ENCODE results near the gene MBOAT1.

MBOAT1 gene

DNA sequence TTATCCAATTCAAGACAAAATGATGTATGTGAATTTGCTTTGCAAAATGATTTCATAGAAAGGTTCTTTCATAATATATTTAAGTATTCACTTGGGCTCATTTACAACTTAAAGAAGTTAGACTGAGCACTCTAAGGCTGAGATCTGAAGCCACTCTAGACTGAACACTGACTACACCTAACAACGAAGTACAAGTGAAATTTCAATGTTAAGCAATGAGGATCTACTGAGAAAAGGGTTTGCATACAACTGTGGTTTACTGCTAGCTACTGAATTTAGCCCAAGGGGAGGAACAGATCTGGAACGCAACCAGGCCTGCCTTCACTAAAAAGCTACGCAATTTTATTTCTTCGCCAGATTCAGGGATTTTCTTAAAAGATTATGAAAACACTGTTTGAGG lies 106.4 kb downstream of the MBOAT1 start:
- TF ChIP-seq EGR1 (IDR thresholded peaks at IDR 0.05): no peak
- TF ChIP-seq RAD21 (IDR thresholded peaks at IDR 0.05; ENCODE audit: low read depth): no peak
- no peak for TF ChIP-seq TEAD4 (IDR thresholded peaks at IDR 0.05)
- TF ChIP-seq EP300 (IDR thresholded peaks at IDR 0.05; ENCODE audit: borderline replicate concordance): no peak
- TF ChIP-seq CREB1 (IDR thresholded peaks at IDR 0.05; ENCODE audit: low read depth): no peak
- no peak for TF ChIP-seq TCF12 (IDR thresholded peaks at IDR 0.05; ENCODE audit: low read depth)
- TF ChIP-seq FOXM1 (IDR thresholded peaks at IDR 0.05; ENCODE audit: borderline replicate concordance, low read depth): no peak
- TF ChIP-seq, protein P1, sequence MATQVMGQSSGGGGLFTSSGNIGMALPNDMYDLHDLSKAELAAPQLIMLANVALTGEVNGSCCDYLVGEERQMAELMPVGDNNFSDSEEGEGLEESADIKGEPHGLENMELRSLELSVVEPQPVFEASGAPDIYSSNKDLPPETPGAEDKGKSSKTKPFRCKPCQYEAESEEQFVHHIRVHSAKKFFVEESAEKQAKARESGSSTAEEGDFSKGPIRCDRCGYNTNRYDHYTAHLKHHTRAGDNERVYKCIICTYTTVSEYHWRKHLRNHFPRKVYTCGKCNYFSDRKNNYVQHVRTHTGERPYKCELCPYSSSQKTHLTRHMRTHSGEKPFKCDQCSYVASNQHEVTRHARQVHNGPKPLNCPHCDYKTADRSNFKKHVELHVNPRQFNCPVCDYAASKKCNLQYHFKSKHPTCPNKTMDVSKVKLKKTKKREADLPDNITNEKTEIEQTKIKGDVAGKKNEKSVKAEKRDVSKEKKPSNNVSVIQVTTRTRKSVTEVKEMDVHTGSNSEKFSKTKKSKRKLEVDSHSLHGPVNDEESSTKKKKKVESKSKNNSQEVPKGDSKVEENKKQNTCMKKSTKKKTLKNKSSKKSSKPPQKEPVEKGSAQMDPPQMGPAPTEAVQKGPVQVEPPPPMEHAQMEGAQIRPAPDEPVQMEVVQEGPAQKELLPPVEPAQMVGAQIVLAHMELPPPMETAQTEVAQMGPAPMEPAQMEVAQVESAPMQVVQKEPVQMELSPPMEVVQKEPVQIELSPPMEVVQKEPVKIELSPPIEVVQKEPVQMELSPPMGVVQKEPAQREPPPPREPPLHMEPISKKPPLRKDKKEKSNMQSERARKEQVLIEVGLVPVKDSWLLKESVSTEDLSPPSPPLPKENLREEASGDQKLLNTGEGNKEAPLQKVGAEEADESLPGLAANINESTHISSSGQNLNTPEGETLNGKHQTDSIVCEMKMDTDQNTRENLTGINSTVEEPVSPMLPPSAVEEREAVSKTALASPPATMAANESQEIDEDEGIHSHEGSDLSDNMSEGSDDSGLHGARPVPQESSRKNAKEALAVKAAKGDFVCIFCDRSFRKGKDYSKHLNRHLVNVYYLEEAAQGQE (IDR thresholded peaks at IDR 0.05; ENCODE audit: low read depth): no peak
- TF ChIP-seq, protein P2, sequence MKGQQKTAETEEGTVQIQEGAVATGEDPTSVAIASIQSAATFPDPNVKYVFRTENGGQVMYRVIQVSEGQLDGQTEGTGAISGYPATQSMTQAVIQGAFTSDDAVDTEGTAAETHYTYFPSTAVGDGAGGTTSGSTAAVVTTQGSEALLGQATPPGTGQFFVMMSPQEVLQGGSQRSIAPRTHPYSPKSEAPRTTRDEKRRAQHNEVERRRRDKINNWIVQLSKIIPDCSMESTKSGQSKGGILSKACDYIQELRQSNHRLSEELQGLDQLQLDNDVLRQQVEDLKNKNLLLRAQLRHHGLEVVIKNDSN (IDR thresholded peaks at IDR 0.05): no peak
- TF ChIP-seq TAF1 (IDR thresholded peaks at IDR 0.05; ENCODE audit: low read depth): no peak
- no peak for TF ChIP-seq YY1 (IDR thresholded peaks at IDR 0.05; ENCODE audit: low read depth)
- TF ChIP-seq ZBTB7A (IDR thresholded peaks at IDR 0.05; ENCODE audit: low read depth): no peak
- TF ChIP-seq NFIC (IDR thresholded peaks at IDR 0.05): no peak
- TF ChIP-seq, protein P3, sequence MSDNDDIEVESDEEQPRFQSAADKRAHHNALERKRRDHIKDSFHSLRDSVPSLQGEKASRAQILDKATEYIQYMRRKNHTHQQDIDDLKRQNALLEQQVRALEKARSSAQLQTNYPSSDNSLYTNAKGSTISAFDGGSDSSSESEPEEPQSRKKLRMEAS (IDR thresholded peaks at IDR 0.05): no peak

DNA sequence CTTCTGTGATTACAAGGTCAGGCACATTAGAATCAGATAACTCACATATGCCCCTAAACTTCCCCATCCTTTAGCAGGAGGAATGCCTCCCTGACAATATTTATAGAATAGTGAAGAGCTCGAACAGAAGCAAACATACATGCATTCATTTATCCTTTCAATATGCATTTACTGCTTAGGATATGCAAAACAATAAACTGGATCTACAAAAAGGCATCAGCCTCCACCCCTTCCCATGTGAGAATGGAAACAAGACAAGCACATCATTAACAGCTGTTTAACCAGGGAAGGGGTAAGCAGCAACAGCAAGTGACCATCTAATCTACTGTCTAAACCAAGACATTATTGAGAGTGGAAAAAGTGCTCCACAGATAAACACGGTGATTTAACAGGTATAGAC lies 107.6 kb downstream of the MBOAT1 start:
- TF ChIP-seq TEAD4 (IDR thresholded peaks at IDR 0.05): no peak
- TF ChIP-seq CEBPB (IDR thresholded peaks at IDR 0.05): no peak
- TF ChIP-seq RAD21 (IDR thresholded peaks at IDR 0.05; ENCODE audit: low read depth): no peak
- TF ChIP-seq, protein P2 (IDR thresholded peaks at IDR 0.05): no peak
- TF ChIP-seq EP300 (IDR thresholded peaks at IDR 0.05; ENCODE audit: borderline replicate concordance): no peak
- TF ChIP-seq NFIC (IDR thresholded peaks at IDR 0.05): no peak
- no peak for TF ChIP-seq ZBTB7A (IDR thresholded peaks at IDR 0.05; ENCODE audit: low read depth)
- TF ChIP-seq TAF1 (IDR thresholded peaks at IDR 0.05; ENCODE audit: low read depth): no peak
- TF ChIP-seq FOXM1 (IDR thresholded peaks at IDR 0.05; ENCODE audit: borderline replicate concordance, low read depth): no peak
- TF ChIP-seq, protein P1 (IDR thresholded peaks at IDR 0.05; ENCODE audit: low read depth): no peak
- no peak for TF ChIP-seq CREB1 (IDR thresholded peaks at IDR 0.05; ENCODE audit: low read depth)
- TF ChIP-seq, protein P3 (IDR thresholded peaks at IDR 0.05): no peak
- no peak for TF ChIP-seq EGR1 (IDR thresholded peaks at IDR 0.05)
- TF ChIP-seq TCF12 (IDR thresholded peaks at IDR 0.05; ENCODE audit: low read depth): no peak
- no peak for TF ChIP-seq YY1 (IDR thresholded peaks at IDR 0.05; ENCODE audit: low read depth)

DNA sequence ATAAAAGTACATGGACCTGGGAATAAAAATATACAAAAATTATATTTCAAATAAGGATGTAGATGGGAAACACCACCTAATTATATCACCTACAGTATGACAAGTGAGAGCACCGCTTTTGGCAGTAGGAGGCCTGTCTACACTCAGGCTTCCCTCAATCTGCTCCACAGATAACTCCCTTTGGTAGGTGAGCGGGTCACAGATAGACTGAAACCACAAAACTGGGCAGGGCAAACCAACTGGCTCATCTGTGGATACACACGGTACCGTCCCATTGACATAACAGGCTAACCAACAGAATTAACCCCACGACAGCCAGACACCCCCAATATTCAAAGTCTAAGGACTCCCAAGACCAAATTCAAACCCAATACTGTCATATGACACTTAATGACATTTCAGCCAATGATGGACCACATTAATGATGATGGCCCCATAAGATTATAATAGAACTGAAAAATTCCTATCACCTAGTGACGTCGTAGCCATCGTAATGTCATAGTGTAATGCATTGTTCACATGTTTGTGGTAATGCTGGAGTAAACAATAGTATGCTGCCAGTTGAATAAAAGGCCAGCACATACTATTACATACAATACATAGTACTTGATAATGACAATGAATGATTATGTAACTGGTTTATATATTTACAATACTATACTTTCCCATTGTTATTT lies 109.7 kb downstream of the MBOAT1 start:
- TF ChIP-seq TAF1 (IDR thresholded peaks at IDR 0.05; ENCODE audit: low read depth): no peak
- TF ChIP-seq, protein P2 (IDR thresholded peaks at IDR 0.05): no peak
- no peak for TF ChIP-seq CEBPB (IDR thresholded peaks at IDR 0.05)
- TF ChIP-seq TEAD4 (IDR thresholded peaks at IDR 0.05): no peak
- no peak for TF ChIP-seq TCF12 (IDR thresholded peaks at IDR 0.05; ENCODE audit: low read depth)
- TF ChIP-seq CREB1 (IDR thresholded peaks at IDR 0.05; ENCODE audit: low read depth): no peak
- TF ChIP-seq EGR1 (IDR thresholded peaks at IDR 0.05): no peak
- no peak for TF ChIP-seq RAD21 (IDR thresholded peaks at IDR 0.05; ENCODE audit: low read depth)
- TF ChIP-seq, protein P1 (IDR thresholded peaks at IDR 0.05; ENCODE audit: low read depth): no peak

DNA sequence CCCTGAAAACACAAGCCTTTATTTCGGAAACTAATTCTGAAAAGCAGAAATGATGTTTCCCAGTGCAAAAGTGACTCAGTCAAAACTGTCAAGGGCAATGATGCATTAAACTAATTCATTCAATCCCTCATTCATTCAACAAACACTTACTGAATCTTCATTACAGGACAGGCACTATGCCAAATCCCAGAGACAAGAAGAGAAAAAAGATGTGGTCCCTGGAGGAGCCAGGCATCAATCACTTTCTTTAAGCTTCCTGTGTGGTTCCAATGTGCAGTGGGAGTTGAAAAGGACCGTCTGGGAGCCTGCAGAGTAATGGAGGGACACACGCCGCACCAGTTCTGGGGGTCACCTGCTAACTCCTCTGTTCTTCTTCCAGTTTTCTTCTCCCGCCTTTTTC lies 113.1 kb downstream of the MBOAT1 start:
- no peak for TF ChIP-seq ZBTB7A (IDR thresholded peaks at IDR 0.05; ENCODE audit: low read depth)
- TF ChIP-seq RAD21 (IDR thresholded peaks at IDR 0.05; ENCODE audit: low read depth): no peak
- TF ChIP-seq EP300 (IDR thresholded peaks at IDR 0.05; ENCODE audit: borderline replicate concordance): no peak
- TF ChIP-seq, protein P2 (IDR thresholded peaks at IDR 0.05): no peak
- TF ChIP-seq FOXM1 (IDR thresholded peaks at IDR 0.05; ENCODE audit: borderline replicate concordance, low read depth): no peak
- TF ChIP-seq CREB1 (IDR thresholded peaks at IDR 0.05; ENCODE audit: low read depth): no peak
- TF ChIP-seq, protein P1 (IDR thresholded peaks at IDR 0.05; ENCODE audit: low read depth): no peak
